Retinal pigment epithelial cell (primary cell): Measurements from ENCODE around the gene FOXK1.
"Not testable (repeated sequence)": the region's sequence is repeated elsewhere in the genome, so short reads cannot be mapped to it uniquely, and the experiment has no call there.

ENCODE experiments used
- DNase-seq: peaks from one replicate; pipeline ENCODE4 v3.0.0-alpha.2; 2010; ENCODE audit warnings: low read depth
- H3K4me3 ChIP-seq: 2 replicates; pipeline ENCODE4 v1.5.1; 2011; ENCODE audit warnings: mild to moderate bottlenecking, low read length, control low read depth, moderate library complexity
- CTCF ChIP-seq: conservative IDR thresholded peaks from 2 replicates; pipeline ENCODE4 v1.5.1; 2011; ENCODE audit warnings: low read depth, low read length, control low read depth, inconsistent platforms

FOXK1 gene

DNA sequence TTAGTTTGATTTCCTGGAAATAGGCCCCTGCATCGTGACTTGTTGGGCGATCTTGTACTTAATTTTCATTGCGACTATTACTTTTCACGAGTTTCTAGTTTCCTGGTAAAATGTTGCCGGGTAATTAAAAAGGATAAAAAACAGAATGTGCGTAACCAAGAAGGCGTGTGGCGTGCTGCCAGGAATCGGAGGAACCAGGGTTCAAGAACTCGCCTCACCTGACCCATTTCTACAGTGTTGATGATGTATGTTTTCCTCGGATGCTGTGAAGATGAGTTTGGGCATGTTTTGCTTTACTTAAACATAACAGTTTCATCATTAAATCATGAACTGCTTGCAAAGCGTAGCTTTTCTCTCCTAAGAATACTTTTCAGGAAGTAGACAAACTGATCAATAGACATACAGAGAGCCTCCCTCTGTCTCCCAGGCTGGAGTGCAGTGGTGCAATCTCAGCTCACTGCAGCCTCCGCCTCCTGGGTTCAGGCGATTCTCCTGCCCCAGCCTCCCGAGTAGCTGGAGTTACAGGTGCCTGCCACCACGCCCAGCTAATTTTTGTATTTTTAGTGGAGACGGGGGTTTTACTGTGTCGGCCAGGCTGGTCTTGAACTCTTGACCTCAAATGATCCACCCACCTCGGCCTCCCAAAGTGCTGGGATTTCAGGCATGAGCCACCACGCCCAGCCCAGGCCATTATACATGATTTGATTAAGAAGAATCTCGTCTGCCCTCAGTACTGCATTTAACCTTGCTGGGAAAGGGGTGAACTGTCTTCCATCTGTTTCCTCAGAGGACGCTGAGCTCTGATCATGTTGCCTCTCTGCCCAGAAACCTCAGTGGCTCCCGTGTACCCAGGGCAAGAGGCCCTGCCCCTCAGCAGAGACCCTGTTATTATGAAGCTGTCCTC is 9.1 kb downstream of the FOXK1 start:
- H3K4me3 ChIP-seq, result no peak overlapping the region
- no peak for DNase-seq

GRCh38 chr7:4692055-4692454 is 10.0 kb downstream of the FOXK1 start:
- no peak for TF ChIP-seq CTCF
- DNase-seq, result no peak
- no peak overlapping the region for H3K4me3 ChIP-seq

More for the DNA sequence above, 9.1 kb downstream of the FOXK1 start:
- TF ChIP-seq CTCF, result no peak

GRCh38 chr7:4692622-4693021 is 10.5 kb downstream of the FOXK1 start:
- not testable (repeated sequence) for DNase-seq, H3K4me3 ChIP-seq

DNA sequence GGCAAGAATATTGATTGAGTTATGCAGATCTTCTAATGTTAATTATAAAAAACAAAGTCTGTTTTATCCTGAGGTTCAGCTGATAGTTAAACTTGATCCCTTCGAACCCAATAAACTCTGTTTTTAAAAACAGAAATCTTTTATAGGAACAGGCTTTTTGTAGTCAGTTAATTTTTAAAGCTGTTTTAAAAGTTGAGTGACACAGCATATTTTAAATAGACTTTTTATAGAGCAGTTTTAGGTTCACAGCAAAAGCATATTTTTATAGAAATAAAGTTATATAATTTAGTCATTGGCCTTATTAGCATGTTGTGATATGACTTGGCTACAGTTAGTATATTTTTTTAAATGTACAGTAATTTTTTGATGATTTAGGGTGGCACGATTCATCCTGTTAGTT is 11.1 kb downstream of the FOXK1 start:
- no peak for TF ChIP-seq CTCF
- H3K4me3 ChIP-seq, result no peak overlapping the region
- DNase-seq, result no peak

GRCh38 chr7:4693749-4694148 is 11.7 kb downstream of the FOXK1 start:
- no peak overlapping the region for H3K4me3 ChIP-seq

GRCh38 chr7:4694305-4694704 is 12.2 kb downstream of the FOXK1 start:
- TF ChIP-seq CTCF, result no peak
- DNase-seq, result no peak
- no peak overlapping the region for H3K4me3 ChIP-seq

More at GRCh38 chr7:4693749-4694148, 11.7 kb downstream of the FOXK1 start:
- no peak for TF ChIP-seq CTCF
- DNase-seq, result no peak

- DNase-seq, result no peak
Measured at GRCh38 chr7:4698707-4699275, 16.7 kb downstream of the FOXK1 start.

More at GRCh38 chr7:4698707-4699275, 16.7 kb downstream of the FOXK1 start:
- TF ChIP-seq CTCF, result no peak
- H3K4me3 ChIP-seq, result no peak overlapping the region
